Small intestine (tissue), 16 donors: ENCODE data around the gene IL18RAP. TPM values are rescaled to one million over a fixed set of nuclear protein-coding genes. Genes with fewer than 3 reads are reported as not detected.

Experiments
- DNase-seq, 2 donors: peaks; one replicate each; pipeline versions ENCODE4 v3.0.0 to v3.0.0-alpha.2; 2013
- FAIRE-seq: peaks from 2 replicates; lab custom pipeline; 2012; peaks lifted over from hg19 to GRCh38; lab: Jason Lieb, UNC
- H3K27ac ChIP-seq, 3 donors: one replicate each; pipeline ENCODE4 v1.5.1; 2013; ENCODE audit warnings: low read length in 2 of 3, mild to moderate bottlenecking in 2 of 3, control low read depth in 1 of 3, inconsistent platforms in 1 of 3, low read depth in 1 of 3, moderate library complexity in 1 of 3
- H3K27me3 ChIP-seq, 3 donors: one replicate each; pipeline ENCODE4 v1.6.1; 2013; ENCODE audit warnings: low read length in 3 of 3, inconsistent platforms in 1 of 3; ENCODE audit not compliant: control insufficient read depth in 3 of 3, insufficient read depth in 3 of 3
- H3K36me3 ChIP-seq, 3 donors: one replicate each; pipeline ENCODE4 v1.6.1; 2013; ENCODE audit warnings: low read length in 3 of 3, inconsistent platforms in 1 of 3, low read depth in 1 of 3, mild to moderate bottlenecking in 1 of 3, moderate library complexity in 1 of 3; ENCODE audit not compliant: control insufficient read depth in 3 of 3, insufficient read depth in 2 of 3
- H3K4me1 ChIP-seq, 3 donors: one replicate each; pipeline ENCODE4 v1.6.1; 2013; ENCODE audit warnings: low read length in 2 of 3, inconsistent platforms in 1 of 3, low read depth in 1 of 3, mild to moderate bottlenecking in 1 of 3, moderate library complexity in 1 of 3; ENCODE audit not compliant: control insufficient read depth in 3 of 3, insufficient read depth in 2 of 3
- H3K4me3 ChIP-seq, 3 donors: one replicate each; pipeline ENCODE4 v1.5.1; 2013; ENCODE audit warnings: low read length in 3 of 3, control low read depth in 1 of 3, inconsistent platforms in 1 of 3, low read depth in 1 of 3, mild to moderate bottlenecking in 1 of 3, moderate library complexity in 1 of 3
- H3K9me3 ChIP-seq, 2 donors: one replicate each; pipeline ENCODE4 v1.6.1; 2013; ENCODE audit warnings: low read depth in 1 of 2, low read length in 1 of 2; ENCODE audit not compliant: control insufficient read depth in 2 of 2, insufficient read depth in 1 of 2
- WGBS, 3 donors: extraction: QIAGEN DNeasy Blood & Tissue Kit; methylation state at CpG; one replicate each; pipeline ENCODE4 v1.1.7; 2013; 5-methylcytosine and 5-hydroxymethylcytosine counted together
- long read RNA-seq, 10 donors: transcript quantifications; one replicate each; lab custom pipeline, GENCODE V29; 2026
- polyA plus RNA-seq, 4 donors: library from polyadenylated mRNA; stranded (reverse) in 3 of 4; unstranded in 1 of 4; fragments of 200-250 nt in 3 of 4; fragments of 120-200 nt in 1 of 4; gene quantifications; one replicate each; pipeline versions ENCODE4 v1.2.1 to v1.2.3, GENCODE V29; 2013
- donor health status: healthy with polysubstance abuse.
- donor health status: control.
- donor health status: control.
- donor health status: Bipolar disorder and iron deficiency.
- donor health status: healthy.

Gene IL18RAP
- polyA plus RNA-seq: under 1 TPM; 0.22 to 1.00 (median 0.47) TPM
- long read RNA-seq, donor 1: 0 reads
- long read RNA-seq, donor 2: 0 reads
- long read RNA-seq, donor 3: 0 reads
- long read RNA-seq, donor 4: 0 reads
- long read RNA-seq, donor 5: 0 reads
- long read RNA-seq, donor 6: 0 reads
- long read RNA-seq, donor 7: 0 reads
- long read RNA-seq, donor 8: 0 reads
- long read RNA-seq, donor 9: 0 reads
- long read RNA-seq, donor 10: 0 reads

- DNase-seq (no peak), FAIRE-seq (no peak)
- Histone ChIP-seq H3K9me3 (no peaks in the 10 kb centered on the region), H3K27ac (peak within 1 kb of the TSS in 1 of 3 donors; percentile 30), H3K4me3 (no peak within 1 kb of the TSS), H3K36me3 (no peaks in the 10 kb centered on the region), H3K27me3 (no peaks in the 10 kb centered on the region), H3K4me1 (no peaks in the 10 kb centered on the region)
- 64 to 78% (median 67%) methylated on average over 3 of the region's 3 CpGs for WGBS, 3 donors
Measured at GRCh38 chr2:102422910-102423309, at the start of gene IL18RAP. TSS of gene IL18RAP (plus strand) at chr2:102423160. CDS start at chr2:102423278, 118 bp downstream.

GRCh38 chr2:102376052-102376591, 46.8 kb upstream of the IL18RAP start:
- no peaks in the 10 kb centered on the region for H3K4me1 ChIP-seq
- no peaks in the 10 kb centered on the region for H3K9me3 ChIP-seq
- H3K4me3 ChIP-seq: no peak overlapping the region
- no peaks in the 10 kb centered on the region for H3K27me3 ChIP-seq
- FAIRE-seq (no peak), DNase-seq (no peak)
- no peaks in the 10 kb centered on the region for H3K36me3 ChIP-seq
- 69 to 90% (median 89%) methylated on average over 1 of the region's 1 CpG for WGBS, 3 donors
- H3K27ac ChIP-seq: no peak overlapping the region

GRCh38 chr2:102383722-102384121, 39.2 kb upstream of the IL18RAP start:
- Histone ChIP-seq H3K4me3 (no peak overlapping the region), H3K27ac (no peak overlapping the region), H3K9me3 (peaks cover 0 to 6% of the 10 kb centered on the region in 2 donors), H3K36me3 (no peaks in the 10 kb centered on the region), H3K27me3 (no peaks in the 10 kb centered on the region), H3K4me1 (no peaks in the 10 kb centered on the region)
- DNase-seq: no peak
- no peak for FAIRE-seq

- H3K9me3 ChIP-seq: peaks cover 0 to 6% of the 10 kb centered on the region in 2 donors
- DNase-seq (no peak), FAIRE-seq (no peak)
- H3K27me3 ChIP-seq: no peaks in the 10 kb centered on the region
- no peak overlapping the region for H3K4me3 ChIP-seq
- no peaks in the 10 kb centered on the region for H3K36me3 ChIP-seq
- 96 to 97% (median 96%) methylated on average over 1 of the region's 1 CpG for WGBS, 3 donors
- H3K27ac ChIP-seq: no peak overlapping the region
- H3K4me1 ChIP-seq: no peaks in the 10 kb centered on the region
Measured at GRCh38 chr2:102385522-102385921, 37.4 kb upstream of the IL18RAP start.

- WGBS, 3 donors: 86 to 88% (median 87%) methylated on average over 3 of the region's 3 CpGs
- no peak for FAIRE-seq
- no peaks in the 10 kb centered on the region for H3K36me3 ChIP-seq
- H3K4me1 ChIP-seq: no peaks in the 10 kb centered on the region
- H3K4me3 ChIP-seq: no peak overlapping the region
- H3K27ac ChIP-seq: no peak overlapping the region
- no peak for DNase-seq
- H3K9me3 ChIP-seq: peaks cover 0 to 6% of the 10 kb centered on the region in 2 donors
- no peaks in the 10 kb centered on the region for H3K27me3 ChIP-seq
Measured at GRCh38 chr2:102386004-102386403, 37.0 kb upstream of the IL18RAP start.

GRCh38 chr2:102386867-102387541, 36.0 kb upstream of the IL18RAP start:
- H3K4me3 ChIP-seq: no peak overlapping the region
- H3K27me3 ChIP-seq: no peaks in the 10 kb centered on the region
- FAIRE-seq (no peak), DNase-seq (no peak)
- H3K36me3 ChIP-seq: no peaks in the 10 kb centered on the region
- H3K27ac ChIP-seq: no peak overlapping the region
- peaks cover 0 to 5% of the 10 kb centered on the region in 2 donors for H3K9me3 ChIP-seq
- WGBS, 3 donors: 80 to 91% (median 88%) methylated on average over 3 of the region's 3 CpGs
- no peaks in the 10 kb centered on the region for H3K4me1 ChIP-seq

GRCh38 chr2:102387763-102388546, 35.0 kb upstream of the IL18RAP start:
- 87 to 98% (median 92%) methylated on average over 7 of the region's 7 CpGs for WGBS, 3 donors
- FAIRE-seq (no peak), DNase-seq (no peak)
- no peaks in the 10 kb centered on the region for H3K36me3 ChIP-seq
- no peak overlapping the region for H3K4me3 ChIP-seq
- H3K27ac ChIP-seq: no peak overlapping the region
- H3K27me3 ChIP-seq: no peaks in the 10 kb centered on the region
- H3K9me3 ChIP-seq: peaks cover 0 to 4% of the 10 kb centered on the region in 2 donors
- no peaks in the 10 kb centered on the region for H3K4me1 ChIP-seq

GRCh38 chr2:102391565-102391964, 31.4 kb upstream of the IL18RAP start:
- 81 to 94% (median 92%) methylated on average over 2 of the region's 2 CpGs for WGBS, 3 donors
- Histone ChIP-seq H3K4me3 (no peak overlapping the region), H3K4me1 (no peaks in the 10 kb centered on the region), H3K27ac (no peak overlapping the region), H3K9me3 (no peaks in the 10 kb centered on the region), H3K36me3 (no peaks in the 10 kb centered on the region), H3K27me3 (no peaks in the 10 kb centered on the region)
- FAIRE-seq (no peak), DNase-seq (peak in 1 of 2 donors; percentile 37)
